ENCODE measurements around the gene WFIKKN1. TPM values are rescaled to one million over a fixed set of nuclear protein-coding genes. Genes with fewer than 3 reads are reported as not detected.

WFIKKN1 gene
- total and polyA plus RNA-seq, 2 experiments from 2014 or later: 3.5 to 6.8 TPM

- TF ChIP-seq, protein P1, sequence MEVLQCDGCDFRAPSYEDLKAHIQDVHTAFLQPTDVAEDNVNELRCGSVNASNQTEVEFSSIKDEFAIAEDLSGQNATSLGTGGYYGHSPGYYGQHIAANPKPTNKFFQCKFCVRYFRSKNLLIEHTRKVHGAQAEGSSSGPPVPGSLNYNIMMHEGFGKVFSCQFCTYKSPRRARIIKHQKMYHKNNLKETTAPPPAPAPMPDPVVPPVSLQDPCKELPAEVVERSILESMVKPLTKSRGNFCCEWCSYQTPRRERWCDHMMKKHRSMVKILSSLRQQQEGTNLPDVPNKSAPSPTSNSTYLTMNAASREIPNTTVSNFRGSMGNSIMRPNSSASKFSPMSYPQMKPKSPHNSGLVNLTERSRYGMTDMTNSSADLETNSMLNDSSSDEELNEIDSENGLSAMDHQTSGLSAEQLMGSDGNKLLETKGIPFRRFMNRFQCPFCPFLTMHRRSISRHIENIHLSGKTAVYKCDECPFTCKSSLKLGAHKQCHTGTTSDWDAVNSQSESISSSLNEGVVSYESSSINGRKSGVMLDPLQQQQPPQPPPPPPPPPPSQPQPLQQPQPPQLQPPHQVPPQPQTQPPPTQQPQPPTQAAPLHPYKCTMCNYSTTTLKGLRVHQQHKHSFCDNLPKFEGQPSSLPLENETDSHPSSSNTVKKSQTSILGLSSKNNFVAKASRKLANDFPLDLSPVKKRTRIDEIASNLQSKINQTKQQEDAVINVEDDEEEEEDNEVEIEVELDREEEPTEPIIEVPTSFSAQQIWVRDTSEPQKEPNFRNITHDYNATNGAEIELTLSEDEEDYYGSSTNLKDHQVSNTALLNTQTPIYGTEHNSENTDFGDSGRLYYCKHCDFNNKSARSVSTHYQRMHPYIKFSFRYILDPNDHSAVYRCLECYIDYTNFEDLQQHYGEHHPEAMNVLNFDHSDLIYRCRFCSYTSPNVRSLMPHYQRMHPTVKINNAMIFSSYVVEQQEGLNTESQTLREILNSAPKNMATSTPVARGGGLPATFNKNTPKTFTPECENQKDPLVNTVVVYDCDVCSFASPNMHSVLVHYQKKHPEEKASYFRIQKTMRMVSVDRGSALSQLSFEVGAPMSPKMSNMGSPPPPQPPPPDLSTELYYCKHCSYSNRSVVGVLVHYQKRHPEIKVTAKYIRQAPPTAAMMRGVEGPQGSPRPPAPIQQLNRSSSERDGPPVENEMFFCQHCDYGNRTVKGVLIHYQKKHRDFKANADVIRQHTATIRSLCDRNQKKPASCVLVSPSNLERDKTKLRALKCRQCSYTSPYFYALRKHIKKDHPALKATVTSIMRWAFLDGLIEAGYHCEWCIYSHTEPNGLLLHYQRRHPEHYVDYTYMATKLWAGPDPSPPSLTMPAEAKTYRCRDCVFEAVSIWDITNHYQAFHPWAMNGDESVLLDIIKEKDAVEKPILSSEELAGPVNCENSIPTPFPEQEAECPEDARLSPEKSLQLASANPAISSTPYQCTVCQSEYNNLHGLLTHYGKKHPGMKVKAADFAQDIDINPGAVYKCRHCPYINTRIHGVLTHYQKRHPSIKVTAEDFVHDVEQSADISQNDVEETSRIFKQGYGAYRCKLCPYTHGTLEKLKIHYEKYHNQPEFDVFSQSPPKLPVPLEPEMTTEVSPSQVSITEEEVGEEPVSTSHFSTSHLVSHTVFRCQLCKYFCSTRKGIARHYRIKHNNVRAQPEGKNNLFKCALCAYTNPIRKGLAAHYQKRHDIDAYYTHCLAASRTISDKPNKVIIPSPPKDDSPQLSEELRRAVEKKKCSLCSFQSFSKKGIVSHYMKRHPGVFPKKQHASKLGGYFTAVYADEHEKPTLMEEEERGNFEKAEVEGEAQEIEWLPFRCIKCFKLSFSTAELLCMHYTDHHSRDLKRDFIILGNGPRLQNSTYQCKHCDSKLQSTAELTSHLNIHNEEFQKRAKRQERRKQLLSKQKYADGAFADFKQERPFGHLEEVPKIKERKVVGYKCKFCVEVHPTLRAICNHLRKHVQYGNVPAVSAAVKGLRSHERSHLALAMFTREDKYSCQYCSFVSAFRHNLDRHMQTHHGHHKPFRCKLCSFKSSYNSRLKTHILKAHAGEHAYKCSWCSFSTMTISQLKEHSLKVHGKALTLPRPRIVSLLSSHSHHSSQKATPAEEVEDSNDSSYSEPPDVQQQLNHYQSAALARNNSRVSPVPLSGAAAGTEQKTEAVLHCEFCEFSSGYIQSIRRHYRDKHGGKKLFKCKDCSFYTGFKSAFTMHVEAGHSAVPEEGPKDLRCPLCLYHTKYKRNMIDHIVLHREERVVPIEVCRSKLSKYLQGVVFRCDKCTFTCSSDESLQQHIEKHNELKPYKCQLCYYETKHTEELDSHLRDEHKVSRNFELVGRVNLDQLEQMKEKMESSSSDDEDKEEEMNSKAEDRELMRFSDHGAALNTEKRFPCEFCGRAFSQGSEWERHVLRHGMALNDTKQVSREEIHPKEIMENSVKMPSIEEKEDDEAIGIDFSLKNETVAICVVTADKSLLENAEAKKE (CRISPR knock-in tag; IDR thresholded peaks at IDR 0.05): no peak
Measured at GRCh38 chr16:668519-669171, 37.9 kb downstream of the WFIKKN1 start (continued).

GRCh38 chr16:669666-670065, 38.9 kb downstream of the WFIKKN1 start:
- Mint-ChIP-seq H3K36me3 (ENCODE audit: low read depth) (peaks cover 21% of the 10 kb centered on the region), H3K4me3 (peak overlapping the region; percentile 71; the same call in 2 of the 3 replicates), H3K27me3 (ENCODE audit: insufficient read depth, low read depth, poor library complexity) (peaks cover 2% of the 10 kb centered on the region)
- TF ChIP-seq, protein P2, sequence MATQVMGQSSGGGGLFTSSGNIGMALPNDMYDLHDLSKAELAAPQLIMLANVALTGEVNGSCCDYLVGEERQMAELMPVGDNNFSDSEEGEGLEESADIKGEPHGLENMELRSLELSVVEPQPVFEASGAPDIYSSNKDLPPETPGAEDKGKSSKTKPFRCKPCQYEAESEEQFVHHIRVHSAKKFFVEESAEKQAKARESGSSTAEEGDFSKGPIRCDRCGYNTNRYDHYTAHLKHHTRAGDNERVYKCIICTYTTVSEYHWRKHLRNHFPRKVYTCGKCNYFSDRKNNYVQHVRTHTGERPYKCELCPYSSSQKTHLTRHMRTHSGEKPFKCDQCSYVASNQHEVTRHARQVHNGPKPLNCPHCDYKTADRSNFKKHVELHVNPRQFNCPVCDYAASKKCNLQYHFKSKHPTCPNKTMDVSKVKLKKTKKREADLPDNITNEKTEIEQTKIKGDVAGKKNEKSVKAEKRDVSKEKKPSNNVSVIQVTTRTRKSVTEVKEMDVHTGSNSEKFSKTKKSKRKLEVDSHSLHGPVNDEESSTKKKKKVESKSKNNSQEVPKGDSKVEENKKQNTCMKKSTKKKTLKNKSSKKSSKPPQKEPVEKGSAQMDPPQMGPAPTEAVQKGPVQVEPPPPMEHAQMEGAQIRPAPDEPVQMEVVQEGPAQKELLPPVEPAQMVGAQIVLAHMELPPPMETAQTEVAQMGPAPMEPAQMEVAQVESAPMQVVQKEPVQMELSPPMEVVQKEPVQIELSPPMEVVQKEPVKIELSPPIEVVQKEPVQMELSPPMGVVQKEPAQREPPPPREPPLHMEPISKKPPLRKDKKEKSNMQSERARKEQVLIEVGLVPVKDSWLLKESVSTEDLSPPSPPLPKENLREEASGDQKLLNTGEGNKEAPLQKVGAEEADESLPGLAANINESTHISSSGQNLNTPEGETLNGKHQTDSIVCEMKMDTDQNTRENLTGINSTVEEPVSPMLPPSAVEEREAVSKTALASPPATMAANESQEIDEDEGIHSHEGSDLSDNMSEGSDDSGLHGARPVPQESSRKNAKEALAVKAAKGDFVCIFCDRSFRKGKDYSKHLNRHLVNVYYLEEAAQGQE (IDR thresholded peaks at IDR 0.05; ENCODE audit: unreplicated experiment): no peak
- TF ChIP-seq ETS1 (IDR thresholded peaks at IDR 0.05) (no peak), CREB1 (CRISPR knock-in tag; IDR thresholded peaks at IDR 0.05; ENCODE audit: low read depth) (no peak), STAT1 (IDR thresholded peaks at IDR 0.05; ENCODE audit: unreplicated experiment) (no peak), POLR2AphosphoS5 (IDR thresholded peaks at IDR 0.05; ENCODE audit: low read depth) (no peak), JUNB (IDR thresholded peaks at IDR 0.05; ENCODE audit: unreplicated experiment) (no peak), EZH2 (IDR thresholded peaks at IDR 0.05; ENCODE audit: low read depth, unreplicated experiment) (no peak), NANOG (IDR thresholded peaks at IDR 0.05; ENCODE audit: borderline replicate concordance) (no peak), EZH2phosphoT487 (IDR thresholded peaks at IDR 0.05; ENCODE audit: unreplicated experiment) (no peak), ZNF114 (CRISPR knock-in tag; IDR thresholded peaks at IDR 0.05) (no peak), ZNF331 (CRISPR knock-in tag; IDR thresholded peaks at IDR 0.05; ENCODE audit: low read depth) (no peak), CTCF (conservative IDR thresholded peaks at IDR 0.05; ENCODE audit: low read depth in 2 of 2) (no peak)

More at GRCh38 chr16:669666-670065, 38.9 kb downstream of the WFIKKN1 start:
- Mint-ChIP-seq H3K4me1 (peaks cover under 1% of the 10 kb centered on the region; the same call in 1 of the 3 replicates), H3K9me3 (no peaks in the 10 kb centered on the region; the same call in 2 of the 3 replicates), H3K27ac (no peak overlapping the region)
- H3K4me2 ChIP-seq: no peak overlapping the region
- no peaks in the 10 kb centered on the region for H3K27me3 ChIP-seq (ENCODE audit: insufficient read depth)
- H3K4me3 ChIP-seq: no peak overlapping the region
- no peaks in the 10 kb centered on the region for H3K9me2 ChIP-seq (ENCODE audit: insufficient read depth)
- peaks cover 16% of the 10 kb centered on the region; the same call in 1 of the 2 replicates for H3F3A ChIP-seq (replicated peaks; ENCODE audit: low read depth)
- H4K20me1 ChIP-seq (replicated peaks; ENCODE audit: insufficient read depth): peaks cover 3% of the 10 kb centered on the region
- peaks cover 16% of the 10 kb centered on the region for H3K79me2 ChIP-seq (replicated peaks; ENCODE audit: insufficient read depth)
- no peak overlapping the region for H3K27ac ChIP-seq (ENCODE audit: low read depth)
- H2AFZ ChIP-seq: no peak overlapping the region
- no peak for DNase-seq (ENCODE audit: low spot score)
- ATAC-seq: no peak
- H3K4me1 ChIP-seq (ENCODE audit: insufficient read depth): no peaks in the 10 kb centered on the region
- peaks cover 11% of the 10 kb centered on the region; the same call in 1 of the 2 replicates for H3K36me3 ChIP-seq (ENCODE audit: insufficient read depth)

Measured in GM23338 (cell line).